NOMO-1 (cell line): Measurements from ENCODE around the gene IL3.
"Not testable (repeated sequence)": the region's sequence is repeated elsewhere in the genome, so short reads cannot be mapped to it uniquely, and the experiment has no call there.

ENCODE experiments used
- DNase-seq, 2 experiments: peaks; one replicate each; lab custom pipeline; 2025; ENCODE audit not compliant: unreplicated experiment in 2 of 2; lab: John Stamatoyannopoulos, UW

IL3 gene

DNA sequence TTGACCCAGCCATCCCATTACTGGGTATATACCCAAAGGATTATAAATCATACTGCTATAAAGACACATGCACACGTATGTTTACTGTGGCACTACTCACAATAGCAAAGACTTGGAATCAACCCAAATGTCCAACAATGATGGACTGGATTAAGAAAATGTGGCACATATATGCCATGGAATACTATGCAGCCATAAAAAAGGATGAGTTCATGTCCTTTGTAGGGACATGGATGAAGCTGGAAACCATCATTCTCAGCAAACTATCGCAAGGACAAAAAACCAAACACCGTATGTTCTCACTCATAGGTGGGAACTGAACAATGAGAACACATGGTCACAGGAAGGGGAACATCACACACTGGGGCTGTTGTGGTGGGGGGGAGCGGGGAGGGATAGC lies 48.5 kb downstream of the IL3 start:
- DNase-seq = not testable (repeated sequence)

DNA sequence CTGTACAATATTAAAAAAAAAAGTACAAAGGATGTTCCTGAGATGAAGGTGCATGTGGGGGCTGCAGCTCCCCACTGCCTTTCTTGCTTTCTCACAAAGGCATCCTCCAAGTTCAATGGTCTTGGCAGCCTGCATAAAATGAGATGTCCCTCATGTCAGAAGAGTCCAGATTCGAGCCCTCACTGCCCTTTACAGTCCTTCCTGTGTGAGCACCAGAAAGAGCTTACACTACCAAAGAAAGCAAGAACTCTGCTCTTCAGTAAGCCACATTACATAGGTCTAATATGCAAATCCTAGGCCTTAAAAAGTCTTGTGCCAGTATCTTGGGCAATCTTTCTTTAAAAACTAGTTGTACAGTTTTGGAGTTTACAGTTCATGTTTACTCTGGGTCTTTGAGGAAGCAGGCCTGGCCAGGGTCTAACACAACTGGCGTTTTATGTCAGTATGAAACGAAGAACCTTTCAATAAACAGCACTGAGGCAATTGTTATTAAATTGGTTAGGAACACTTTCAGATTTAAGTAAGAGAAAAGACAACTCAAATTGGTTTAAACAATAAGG lies 49.1 kb downstream of the IL3 start:
- DNase-seq = no peak

DNA sequence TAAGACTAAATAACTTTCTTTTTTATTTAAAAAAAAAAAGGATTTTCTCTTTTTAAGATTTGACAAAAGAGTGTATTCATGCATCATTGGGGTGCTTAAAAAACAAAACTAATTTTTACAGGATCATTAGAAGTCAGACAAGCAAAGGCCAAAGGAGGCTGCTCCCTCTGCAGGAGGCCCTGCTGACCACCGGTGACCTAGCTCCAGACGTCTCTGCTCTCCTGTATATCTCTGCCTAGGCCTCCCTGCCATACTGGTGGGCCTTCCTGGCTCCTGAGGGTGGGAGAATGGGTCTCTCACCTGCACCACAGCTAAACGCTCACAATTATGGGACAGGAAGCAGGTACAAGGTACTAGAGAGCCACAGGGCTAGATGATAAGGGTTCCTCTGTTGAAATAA lies 49.7 kb downstream of the IL3 start:
- no peak for DNase-seq

DNA sequence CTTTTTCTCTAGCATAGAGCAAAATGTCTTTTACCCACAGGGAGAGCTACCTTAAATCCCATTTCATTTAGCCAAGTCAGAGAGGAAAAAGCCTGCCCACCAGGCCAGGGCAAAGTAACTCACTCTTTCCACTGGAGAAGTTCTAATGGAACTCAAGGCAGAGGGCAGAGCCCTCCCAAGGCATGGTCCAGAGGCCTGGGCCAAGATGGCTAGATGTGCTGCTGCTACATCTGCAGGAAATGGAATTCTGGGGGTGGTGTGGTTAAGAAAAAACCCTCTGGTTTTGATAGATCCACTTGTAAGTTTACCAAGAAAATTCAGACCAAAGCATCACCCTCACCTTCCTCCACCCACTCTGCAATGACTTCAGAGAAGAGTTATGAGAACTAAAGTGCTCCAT lies 50.5 kb downstream of the IL3 start:
- no peak for DNase-seq

DNA sequence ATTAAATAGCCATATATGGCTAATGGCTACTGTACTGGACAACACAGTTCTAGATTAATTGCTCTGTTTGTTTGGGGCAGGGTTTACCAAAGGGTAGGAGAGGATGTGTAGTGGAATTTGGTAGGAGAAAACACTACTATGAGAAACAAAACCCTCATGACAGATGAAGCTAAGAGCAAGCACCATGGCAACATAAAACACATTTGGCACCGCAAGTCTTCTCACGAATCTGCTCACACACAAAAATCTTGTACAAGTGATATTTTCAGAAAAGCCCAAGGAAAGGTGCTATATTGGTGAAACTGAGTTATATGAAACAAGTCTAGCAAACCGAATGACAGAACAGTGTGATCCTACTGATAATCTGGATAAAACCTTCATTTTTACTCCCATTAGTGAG lies 51.7 kb downstream of the IL3 start:
- no peak for DNase-seq
